Neural progenitor cell (in vitro differentiated cells): ENCODE results near the gene HYDIN. TPM values are rescaled to one million over a fixed set of nuclear protein-coding genes. Genes with fewer than 3 reads are reported as not detected.

Source experiments
- DNase-seq: peaks from one replicate; pipeline ENCODE4 v3.0.0-alpha.2; 2016; ENCODE audit warnings: low spot score
- H2AFZ ChIP-seq: fragments of 200-600 bp; sonication (generic); replicated peaks from 2 replicates; pipeline ENCODE4 v1.6.1; 2016; ENCODE audit warnings: antibody characterized with exemption
- H3F3A ChIP-seq: fragments of 200-600 bp; sonication (generic); 2 replicates; pipeline ENCODE4 v1.6.1; 2016; ENCODE audit warnings: antibody characterized with exemption, low read depth
- H3K27ac ChIP-seq: fragments of 200-600 bp; sonication (generic); 2 replicates; pipeline ENCODE4 v1.5.1; 2016; ENCODE audit warnings: mild to moderate bottlenecking
- H3K27me3 ChIP-seq: fragments of 200-600 bp; sonication (generic); 2 replicates; pipeline ENCODE4 v1.6.1; 2016; ENCODE audit warnings: mild to moderate bottlenecking, moderate library complexity
- H3K36me3 ChIP-seq: fragments of 200-600 bp; sonication (generic); 2 replicates; pipeline ENCODE4 v1.5.1; 2016
- H3K4me1 ChIP-seq: fragments of 200-600 bp; sonication (generic); 2 replicates; pipeline ENCODE4 v1.6.1; 2016; ENCODE audit warnings: mixed run types
- H3K4me2 ChIP-seq: fragments of 200-600 bp; sonication (generic); 2 replicates; pipeline ENCODE4 v1.6.1; 2016
- H3K4me3 ChIP-seq: fragments of 200-600 bp; sonication (generic); 2 replicates; pipeline ENCODE4 v1.5.1; 2016
- H3K79me2 ChIP-seq: fragments of 200-600 bp; sonication (generic); 2 replicates; pipeline ENCODE4 v1.6.1; 2016; ENCODE audit warnings: low read depth
- H3K9ac ChIP-seq: fragments of 200-600 bp; sonication (generic); 2 replicates; pipeline ENCODE4 v1.6.1; 2016
- H3K9me3 ChIP-seq: fragments of 200-600 bp; sonication (generic); 2 replicates; pipeline ENCODE4 v1.5.1; 2016; ENCODE audit warnings: low read depth
- H4K20me1 ChIP-seq: fragments of 200-600 bp; sonication (generic); 2 replicates; pipeline ENCODE4 v1.6.1; 2016; ENCODE audit warnings: low read depth
- H3K27ac Mint-ChIP-seq: 3 replicates; pipeline ENCODE4 v1.8.0; 2021; ENCODE audit warnings: mixed read lengths
- H3K27me3 Mint-ChIP-seq: 2 replicates; pipeline ENCODE4 v1.8.0; 2022; ENCODE audit warnings: low read depth, mild to moderate bottlenecking, inconsistent platforms, moderate library complexity, mixed read lengths; ENCODE audit not compliant: insufficient read depth
- H3K36me3 Mint-ChIP-seq: 3 replicates; pipeline ENCODE4 v1.8.0; 2021; ENCODE audit warnings: mixed read lengths
- H3K4me1 Mint-ChIP-seq: 3 replicates; pipeline ENCODE4 v1.8.0; 2021; ENCODE audit warnings: mixed read lengths
- H3K4me3 Mint-ChIP-seq: 3 replicates; pipeline ENCODE4 v1.8.0; 2021; ENCODE audit warnings: mild to moderate bottlenecking, moderate library complexity, mixed read lengths
- H3K9me3 Mint-ChIP-seq: 3 replicates; pipeline ENCODE4 v1.8.0; 2020; ENCODE audit warnings: mixed read lengths
- EZH2 ChIP-seq: fragments of 200-600 bp; sonication (generic); IDR thresholded peaks from 2 replicates; pipeline ENCODE4 v1.6.1; 2017; ENCODE audit warnings: antibody characterized with exemption, mild to moderate bottlenecking, moderate library complexity
- EZH2phosphoT487 ChIP-seq: fragments of 200-600 bp; sonication (generic); IDR thresholded peaks from 2 replicates; pipeline ENCODE4 v1.6.1; 2017; ENCODE audit warnings: antibody characterized with exemption
- total RNA-seq: library from RNA; depleted of rRNA; stranded (reverse); fragments of >200 nt; gene quantifications from 2 replicates; pipeline ENCODE4 v1.2.3, GENCODE V29; 2015; ENCODE audit warnings: low replicate concordance
- TF ChIP-seq, protein P1 (sequence below): fragments of 200-600 bp; sonication (generic); IDR thresholded peaks from 2 replicates; pipeline ENCODE4 v1.5.1; 2017; ENCODE audit warnings: antibody characterized with exemption, mild to moderate bottlenecking

The HYDIN gene
- total RNA-seq, 1 donor from 2014 or later, result 4.0 TPM

DNA sequence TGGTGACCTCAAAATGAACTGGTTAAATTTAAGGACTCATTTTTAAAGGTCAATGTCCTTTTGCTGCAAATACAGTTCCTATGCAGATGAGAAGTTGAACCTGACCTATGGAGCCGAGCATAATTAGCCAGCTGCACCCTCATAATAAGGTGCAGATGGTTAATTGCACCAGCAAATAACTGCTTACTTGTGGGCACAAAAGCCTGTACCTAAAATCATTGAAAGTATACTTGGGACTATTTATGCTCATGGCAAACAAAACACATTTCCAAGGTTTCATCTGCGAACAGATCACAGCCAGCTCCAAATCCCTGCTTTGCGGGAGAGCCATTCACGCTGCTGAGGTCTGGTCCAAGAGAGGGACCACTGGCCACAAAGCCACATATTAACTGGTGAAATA lies 13.0 kb downstream of the HYDIN start:
- Histone ChIP-seq H4K20me1 (no peaks in the 10 kb centered on the region), H3K27me3 (no peaks in the 10 kb centered on the region), H3K9ac (no peak overlapping the region), H3K4me1 (no peaks in the 10 kb centered on the region), H3F3A (no peaks in the 10 kb centered on the region), H3K27ac (no peak overlapping the region), H3K4me3 (no peak overlapping the region), H3K4me2 (no peak overlapping the region), H3K79me2 (no peaks in the 10 kb centered on the region), H3K36me3 (no peaks in the 10 kb centered on the region), H2AFZ (no peak overlapping the region), H3K9me3 (no peaks in the 10 kb centered on the region)
- Mint-ChIP-seq H3K9me3 (peaks cover 8% of the 10 kb centered on the region), H3K4me1 (peaks cover 6% of the 10 kb centered on the region), H3K36me3 (no peaks in the 10 kb centered on the region), H3K27ac (no peak overlapping the region), H3K27me3 (no peaks in the 10 kb centered on the region), H3K4me3 (no peak overlapping the region)
- TF ChIP-seq EZH2phosphoT487 (no peak), EZH2 (no peak)
- TF ChIP-seq, protein P1, sequence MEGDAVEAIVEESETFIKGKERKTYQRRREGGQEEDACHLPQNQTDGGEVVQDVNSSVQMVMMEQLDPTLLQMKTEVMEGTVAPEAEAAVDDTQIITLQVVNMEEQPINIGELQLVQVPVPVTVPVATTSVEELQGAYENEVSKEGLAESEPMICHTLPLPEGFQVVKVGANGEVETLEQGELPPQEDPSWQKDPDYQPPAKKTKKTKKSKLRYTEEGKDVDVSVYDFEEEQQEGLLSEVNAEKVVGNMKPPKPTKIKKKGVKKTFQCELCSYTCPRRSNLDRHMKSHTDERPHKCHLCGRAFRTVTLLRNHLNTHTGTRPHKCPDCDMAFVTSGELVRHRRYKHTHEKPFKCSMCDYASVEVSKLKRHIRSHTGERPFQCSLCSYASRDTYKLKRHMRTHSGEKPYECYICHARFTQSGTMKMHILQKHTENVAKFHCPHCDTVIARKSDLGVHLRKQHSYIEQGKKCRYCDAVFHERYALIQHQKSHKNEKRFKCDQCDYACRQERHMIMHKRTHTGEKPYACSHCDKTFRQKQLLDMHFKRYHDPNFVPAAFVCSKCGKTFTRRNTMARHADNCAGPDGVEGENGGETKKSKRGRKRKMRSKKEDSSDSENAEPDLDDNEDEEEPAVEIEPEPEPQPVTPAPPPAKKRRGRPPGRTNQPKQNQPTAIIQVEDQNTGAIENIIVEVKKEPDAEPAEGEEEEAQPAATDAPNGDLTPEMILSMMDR, result no peak
- DNase-seq, result no peak

DNA sequence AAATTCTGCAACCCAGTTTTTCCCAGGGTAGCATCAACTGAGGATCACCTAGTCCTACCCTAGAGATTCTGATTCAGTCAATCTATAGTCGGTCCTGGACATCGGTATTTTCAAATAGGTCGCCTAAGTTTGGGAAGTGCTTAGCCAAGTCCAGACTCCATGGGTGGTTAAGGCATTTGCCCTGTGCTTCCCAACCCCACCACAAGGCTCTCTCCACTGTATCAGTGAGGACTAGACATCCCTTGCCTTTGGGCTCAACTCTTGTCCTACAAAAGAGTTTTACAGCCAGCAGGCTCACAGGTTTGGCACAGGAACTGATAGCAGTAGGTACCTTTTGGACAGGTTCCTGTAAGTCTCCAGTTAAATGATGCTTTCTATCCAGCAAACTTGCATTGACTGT lies 13.8 kb downstream of the HYDIN start:
- DNase-seq, result peak; percentile 9
- Histone ChIP-seq H3K36me3 (no peaks in the 10 kb centered on the region), H3K4me1 (no peaks in the 10 kb centered on the region), H3K27me3 (no peaks in the 10 kb centered on the region), H3F3A (no peaks in the 10 kb centered on the region), H3K9me3 (no peaks in the 10 kb centered on the region), H3K4me3 (no peak overlapping the region), H3K79me2 (no peaks in the 10 kb centered on the region), H3K4me2 (no peak overlapping the region), H2AFZ (no peak overlapping the region), H4K20me1 (no peaks in the 10 kb centered on the region), H3K27ac (no peak overlapping the region), H3K9ac (no peak overlapping the region)
- TF ChIP-seq, protein P1, result no peak
- TF ChIP-seq EZH2, result no peak
- no peak for TF ChIP-seq EZH2phosphoT487
- no peaks in the 10 kb centered on the region for H3K27me3 Mint-ChIP-seq
- H3K4me1 Mint-ChIP-seq, result peaks cover 6% of the 10 kb centered on the region
- H3K9me3 Mint-ChIP-seq, result peaks cover 2% of the 10 kb centered on the region
- no peak overlapping the region for H3K4me3 Mint-ChIP-seq
- no peak overlapping the region for H3K27ac Mint-ChIP-seq
- H3K36me3 Mint-ChIP-seq, result no peaks in the 10 kb centered on the region

DNA sequence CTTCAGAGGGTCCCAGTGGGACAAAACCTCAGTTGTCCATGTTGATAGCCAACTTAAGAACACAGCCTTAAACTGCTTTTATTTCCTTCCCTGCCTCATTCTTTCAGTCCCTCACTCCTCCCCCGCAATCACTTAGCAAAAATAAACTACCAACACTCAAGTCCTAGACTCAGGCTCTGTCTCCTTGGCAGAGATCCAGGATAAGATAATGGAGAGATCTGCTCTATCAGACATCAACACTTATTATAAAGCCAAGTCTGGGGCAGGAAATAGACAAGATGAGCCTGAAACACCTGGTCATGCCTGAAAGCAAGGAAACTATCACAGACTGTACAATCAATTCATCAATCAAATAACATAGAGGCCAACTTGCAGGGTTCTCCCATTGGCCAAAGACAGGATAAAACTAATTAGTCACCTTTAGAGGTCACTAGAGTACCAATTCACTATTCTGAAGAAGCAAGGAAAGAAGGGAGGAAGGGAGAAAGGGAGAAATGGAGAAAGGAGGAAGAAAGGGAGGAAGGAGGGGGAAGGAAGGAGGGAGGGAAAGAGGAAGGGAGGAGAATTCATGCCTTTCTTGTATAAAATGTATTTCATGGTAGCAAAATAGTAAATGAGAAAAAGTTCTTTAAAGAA lies 15.7 kb downstream of the HYDIN start:
- no peaks in the 10 kb centered on the region for H3F3A ChIP-seq
- TF ChIP-seq, protein P1, result peak; percentile 42
- no peak for TF ChIP-seq EZH2
- TF ChIP-seq EZH2phosphoT487, result no peak
- no peaks in the 10 kb centered on the region for H3K27me3 Mint-ChIP-seq
- no peak overlapping the region for H3K4me2 ChIP-seq
- peaks cover 2% of the 10 kb centered on the region for H3K36me3 Mint-ChIP-seq
- H3K9me3 ChIP-seq, result no peaks in the 10 kb centered on the region
- peaks cover 8% of the 10 kb centered on the region for H3K9me3 Mint-ChIP-seq
- no peak for DNase-seq
- H3K9ac ChIP-seq, result no peak overlapping the region
- no peaks in the 10 kb centered on the region for H3K36me3 ChIP-seq
- no peaks in the 10 kb centered on the region for H3K27me3 ChIP-seq
- H3K4me3 Mint-ChIP-seq, result no peak overlapping the region
- H3K4me1 ChIP-seq, result no peaks in the 10 kb centered on the region
- peaks cover 6% of the 10 kb centered on the region for H3K4me1 Mint-ChIP-seq
- no peaks in the 10 kb centered on the region for H3K79me2 ChIP-seq
- H2AFZ ChIP-seq, result no peak overlapping the region
- H3K27ac ChIP-seq, result no peak overlapping the region
- no peak overlapping the region for H3K4me3 ChIP-seq
- no peak overlapping the region for H3K27ac Mint-ChIP-seq
- no peaks in the 10 kb centered on the region for H4K20me1 ChIP-seq
